CD4-positive, alpha-beta T cell treated with Interleukin-12 subunit alpha and Interleukin-12 subunit beta, for 1 hour (primary cell): Measurements from ENCODE around the gene SFTPD.
"Not testable (repeated sequence)": the region's sequence is repeated elsewhere in the genome, so short reads cannot be mapped to it uniquely, and the experiment has no call there.

Experiments
- DNase-seq: peaks from one replicate; pipeline ENCODE4 v3.0.0-alpha.2; 2020

The SFTPD gene

GRCh38 chr10:79948976-79949722 lies at the start of gene SFTPD:
TSS of gene SFTPD (minus strand) at chr10:79949105. CDS start at chr10:79946659, 2,446 bp downstream.
- DNase-seq: no peak

GRCh38 chr10:79995979-79996634 lies 47.2 kb upstream of the SFTPD start:
- DNase-seq: no peak

- DNase-seq: no peak
Observed at GRCh38 chr10:79994556-79994955, 45.7 kb upstream of the SFTPD start.

GRCh38 chr10:79988199-79988598 lies 39.3 kb upstream of the SFTPD start:
- DNase-seq: not testable (repeated sequence)

- not testable (repeated sequence) for DNase-seq
Observed at GRCh38 chr10:79986661-79987060, 37.8 kb upstream of the SFTPD start.

- no peak for DNase-seq
Observed at GRCh38 chr10:79985481-79986072, 36.7 kb upstream of the SFTPD start.

- no peak for DNase-seq
Observed at GRCh38 chr10:79984851-79985250, 35.9 kb upstream of the SFTPD start.

- DNase-seq: no peak
Observed at GRCh38 chr10:79983286-79983909, 34.5 kb upstream of the SFTPD start.

GRCh38 chr10:79982861-79983260 lies 34.0 kb upstream of the SFTPD start:
- DNase-seq: no peak

GRCh38 chr10:79982362-79982800 lies 33.5 kb upstream of the SFTPD start:
- DNase-seq: no peak

GRCh38 chr10:79981450-79982361 lies 32.8 kb upstream of the SFTPD start:
- DNase-seq: no peak

GRCh38 chr10:79980711-79981110 lies 31.8 kb upstream of the SFTPD start:
- DNase-seq: no peak

GRCh38 chr10:79979976-79980687 lies 31.2 kb upstream of the SFTPD start:
- DNase-seq: no peak

GRCh38 chr10:79979310-79979975 lies 30.5 kb upstream of the SFTPD start:
- DNase-seq: no peak

GRCh38 chr10:79976999-79977398 lies 28.1 kb upstream of the SFTPD start:
- DNase-seq: no peak

GRCh38 chr10:79970062-79970461 lies 21.2 kb upstream of the SFTPD start:
- DNase-seq: no peak

GRCh38 chr10:79947787-79948424 lies 999 bp downstream of the SFTPD start:
- DNase-seq: no peak

- no peak for DNase-seq
Observed at GRCh38 chr10:79947083-79947415, 1.9 kb downstream of the SFTPD start.

- no peak for DNase-seq
Observed at GRCh38 chr10:79946271-79947082, 2.4 kb downstream of the SFTPD start.
